ENCODE results near the gene PLEKHB2. TPM values are rescaled to one million over a fixed set of nuclear protein-coding genes. Genes with fewer than 3 reads are reported as not detected.
"Not testable (repeated sequence)": the region's sequence is repeated elsewhere in the genome, so short reads cannot be mapped to it uniquely, and the experiment has no call there.

Gene PLEKHB2
- total RNA-seq, 1 donor from 2014 or later = 33.0 TPM

GRCh38 chr2:131104487-131105155 lies 515 bp upstream of the PLEKHB2 start:
- peak overlapping the region; percentile 84 for H3K27ac Mint-ChIP-seq
- H3K4me3 Mint-ChIP-seq = peak overlapping the region; percentile 81
- no peaks in the 10 kb centered on the region for H3K36me3 Mint-ChIP-seq
- peaks cover 26% of the 10 kb centered on the region for H3K4me1 Mint-ChIP-seq
- H3K9me3 Mint-ChIP-seq = no peaks in the 10 kb centered on the region
- DNase-seq (ENCODE audit: low spot score in 2 of 2, unreplicated experiment in 2 of 2) = no peak
- no peak for TF ChIP-seq CTCF (IDR thresholded peaks at IDR 0.05; ENCODE audit: unreplicated experiment)
- no peaks in the 10 kb centered on the region for H3K27me3 Mint-ChIP-seq (ENCODE audit: low read depth)

- DNase-seq (ENCODE audit: low spot score in 2 of 2, unreplicated experiment in 2 of 2) = no peak
- peak overlapping the region; percentile 81 for H3K4me3 Mint-ChIP-seq
- H3K36me3 Mint-ChIP-seq = peaks cover 6% of the 10 kb centered on the region
- H3K9me3 Mint-ChIP-seq = no peaks in the 10 kb centered on the region
- peak overlapping the region; percentile 84 for H3K27ac Mint-ChIP-seq
- no peaks in the 10 kb centered on the region for H3K27me3 Mint-ChIP-seq (ENCODE audit: low read depth)
- peaks cover 26% of the 10 kb centered on the region for H3K4me1 Mint-ChIP-seq
- TF ChIP-seq CTCF (IDR thresholded peaks at IDR 0.05; ENCODE audit: unreplicated experiment) = no peak
These were observed 1.0 kb downstream of the PLEKHB2 start for GRCh38 chr2:131105950-131106801.

- DNase-seq (ENCODE audit: low spot score in 2 of 2, unreplicated experiment in 2 of 2) = no peak
- Mint-ChIP-seq H3K27ac (peak overlapping the region; percentile 72), H3K4me1 (peaks cover 26% of the 10 kb centered on the region), H3K27me3 (ENCODE audit: low read depth) (no peaks in the 10 kb centered on the region), H3K9me3 (peaks cover 6% of the 10 kb centered on the region), H3K36me3 (peaks cover 14% of the 10 kb centered on the region), H3K4me3 (no peak overlapping the region)
- no peak for TF ChIP-seq CTCF (IDR thresholded peaks at IDR 0.05; ENCODE audit: unreplicated experiment)
These were observed 7.4 kb downstream of the PLEKHB2 start for GRCh38 chr2:131112529-131112928.

GRCh38 chr2:131113566-131114227 lies 8.6 kb downstream of the PLEKHB2 start:
- Mint-ChIP-seq H3K9me3 (peaks cover 6% of the 10 kb centered on the region), H3K4me3 (no peak overlapping the region), H3K4me1 (peaks cover 26% of the 10 kb centered on the region), H3K36me3 (peaks cover 14% of the 10 kb centered on the region), H3K27ac (no peak overlapping the region), H3K27me3 (ENCODE audit: low read depth) (no peaks in the 10 kb centered on the region)
- no peak for DNase-seq (ENCODE audit: low spot score in 2 of 2, unreplicated experiment in 2 of 2)
- TF ChIP-seq CTCF (IDR thresholded peaks at IDR 0.05; ENCODE audit: unreplicated experiment) = no peak

- not testable (repeated sequence) for H3K4me3 Mint-ChIP-seq; H3K27me3 Mint-ChIP-seq (ENCODE audit: low read depth); DNase-seq (ENCODE audit: low spot score in 2 of 2, unreplicated experiment in 2 of 2); H3K27ac Mint-ChIP-seq; H3K9me3 Mint-ChIP-seq
- Mint-ChIP-seq H3K36me3 (peaks cover 14% of the 10 kb centered on the region), H3K4me1 (peaks cover 26% of the 10 kb centered on the region)
These were observed 9.8 kb downstream of the PLEKHB2 start for GRCh38 chr2:131114950-131115349.

- DNase-seq (ENCODE audit: low spot score in 2 of 2, unreplicated experiment in 2 of 2) = no peak
- H3K4me3 Mint-ChIP-seq = no peak overlapping the region
- peaks cover 6% of the 10 kb centered on the region for H3K9me3 Mint-ChIP-seq
- peaks cover 26% of the 10 kb centered on the region for H3K4me1 Mint-ChIP-seq
- no peak overlapping the region for H3K27ac Mint-ChIP-seq
- H3K27me3 Mint-ChIP-seq (ENCODE audit: low read depth) = no peaks in the 10 kb centered on the region
- H3K36me3 Mint-ChIP-seq = peaks cover 11% of the 10 kb centered on the region
- TF ChIP-seq CTCF (IDR thresholded peaks at IDR 0.05; ENCODE audit: unreplicated experiment) = no peak
These were observed 10.6 kb downstream of the PLEKHB2 start for GRCh38 chr2:131115752-131116151.
